Measurements from ENCODE around the gene CHPF2. TPM values are rescaled to one million over a fixed set of nuclear protein-coding genes. Genes with fewer than 3 reads are reported as not detected.

CHPF2 gene
- total RNA-seq, 1 experiment from 2014 or later = 26.5 TPM

DNA sequence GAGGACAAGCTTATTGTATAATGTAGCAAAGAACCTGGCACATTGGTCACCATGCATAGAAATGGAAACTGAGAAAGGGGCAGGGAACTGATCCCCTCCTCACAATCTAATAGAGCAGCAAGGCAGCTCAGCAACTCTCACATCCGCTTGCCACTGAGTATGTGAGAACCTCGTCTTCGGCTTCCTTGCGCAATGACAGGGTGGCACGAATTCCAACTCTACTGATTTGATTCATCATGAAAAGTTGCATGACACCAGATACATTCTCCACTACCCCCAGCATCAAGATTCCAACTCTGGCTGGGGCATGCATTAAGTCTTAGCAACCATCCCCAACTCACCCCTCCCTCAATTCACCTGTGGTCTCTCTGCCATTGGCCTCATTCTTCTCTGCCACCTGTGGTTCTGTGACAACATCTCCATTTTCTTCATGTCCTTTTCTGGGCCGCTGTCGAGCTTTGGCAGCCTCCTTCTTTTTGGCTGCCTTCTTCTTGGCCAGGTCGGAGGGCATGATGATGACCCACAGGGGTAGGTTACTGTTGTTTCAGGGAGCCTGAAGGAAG, 6.3 kb upstream of the CHPF2 start:
- H3K36me3 ChIP-seq = peaks cover 16% of the 10 kb centered on the region

DNA sequence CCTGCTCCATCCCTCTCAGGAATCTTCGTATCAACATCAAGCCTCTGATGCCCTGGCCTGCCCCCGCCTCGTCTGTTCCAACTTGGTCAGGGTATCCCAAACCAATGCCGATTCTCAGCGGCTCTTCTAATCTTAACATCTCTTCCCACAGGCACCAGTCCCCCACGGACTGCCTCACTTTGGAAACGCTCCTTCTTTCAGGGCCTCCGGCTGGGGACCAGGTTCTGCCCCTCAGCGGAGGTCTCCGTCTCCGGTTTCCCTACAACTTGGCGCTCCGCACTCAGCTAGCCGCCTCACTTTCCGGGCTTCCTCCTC, 5.8 kb upstream of the CHPF2 start:
- H3K36me3 ChIP-seq = peaks cover 16% of the 10 kb centered on the region
- no peak for DNase-seq
- no peaks in the 10 kb centered on the region for H3K27me3 ChIP-seq
- H3K9me3 ChIP-seq = no peaks in the 10 kb centered on the region
- peak overlapping the region; percentile 74 for H3K4me3 ChIP-seq

More for the DNA sequence above, 6.3 kb upstream of the CHPF2 start:
- DNase-seq = no peak
- no peaks in the 10 kb centered on the region for H3K27me3 ChIP-seq
- H3K4me3 ChIP-seq = peak overlapping the region; percentile 74
- H3K9me3 ChIP-seq = no peaks in the 10 kb centered on the region

DNA sequence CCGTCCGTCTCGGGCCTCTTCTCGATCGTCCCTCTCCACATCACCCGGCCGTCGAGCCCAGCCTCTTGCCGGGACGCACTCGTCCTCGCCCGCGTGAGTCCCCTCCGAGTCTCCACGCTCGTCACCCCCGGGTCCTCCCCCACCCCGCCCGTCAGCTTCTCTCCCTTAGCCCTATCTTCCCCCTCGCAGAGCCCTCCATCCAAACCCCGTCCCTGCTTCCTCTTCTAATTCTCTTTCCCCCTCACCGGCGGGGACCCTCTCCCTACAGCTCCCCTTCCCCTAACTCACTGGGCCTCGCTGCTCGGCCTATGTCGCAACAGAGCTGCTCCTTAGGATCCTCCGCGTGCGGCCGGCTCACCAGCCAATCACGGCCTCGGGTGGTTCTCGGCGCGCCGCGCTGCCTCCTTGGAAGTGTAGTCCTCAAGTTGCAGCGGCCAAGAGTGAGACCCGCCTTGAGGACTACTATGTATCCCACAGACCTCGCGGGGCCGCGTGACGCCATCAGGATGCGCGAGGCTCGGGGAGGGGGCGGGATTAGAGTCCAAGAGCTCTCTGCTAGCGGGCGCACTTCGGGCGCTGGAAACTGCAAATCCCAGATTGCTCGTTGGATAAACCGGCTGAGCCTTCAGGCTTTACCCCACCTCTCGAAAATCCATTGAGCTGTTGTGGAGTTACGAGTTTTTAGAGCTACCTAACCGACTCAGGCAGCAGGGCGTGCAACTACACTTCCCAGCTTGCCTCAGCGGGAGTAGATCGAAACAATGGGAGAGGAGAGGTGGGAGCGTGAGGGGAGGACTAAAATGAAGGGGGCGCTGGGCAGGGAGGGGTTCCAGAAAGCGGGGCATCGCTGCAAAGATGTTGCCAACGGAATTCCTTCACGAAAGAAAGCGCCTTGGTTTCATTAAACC, 5.2 kb upstream of the CHPF2 start, which contains the start of gene ABCF2:
ABCF2 (minus strand) TSS at position 331 of the 908 bp plus-strand sequence. CDS start 747 bp downstream, outside the sequence.
- Histone ChIP-seq H3K9me3 (no peaks in the 10 kb centered on the region), H3K27me3 (no peaks in the 10 kb centered on the region), H3K36me3 (peaks cover 16% of the 10 kb centered on the region), H3K4me3 (peak within 1 kb of the TSS; percentile 74)
- DNase-seq = peak; percentile 97

DNA sequence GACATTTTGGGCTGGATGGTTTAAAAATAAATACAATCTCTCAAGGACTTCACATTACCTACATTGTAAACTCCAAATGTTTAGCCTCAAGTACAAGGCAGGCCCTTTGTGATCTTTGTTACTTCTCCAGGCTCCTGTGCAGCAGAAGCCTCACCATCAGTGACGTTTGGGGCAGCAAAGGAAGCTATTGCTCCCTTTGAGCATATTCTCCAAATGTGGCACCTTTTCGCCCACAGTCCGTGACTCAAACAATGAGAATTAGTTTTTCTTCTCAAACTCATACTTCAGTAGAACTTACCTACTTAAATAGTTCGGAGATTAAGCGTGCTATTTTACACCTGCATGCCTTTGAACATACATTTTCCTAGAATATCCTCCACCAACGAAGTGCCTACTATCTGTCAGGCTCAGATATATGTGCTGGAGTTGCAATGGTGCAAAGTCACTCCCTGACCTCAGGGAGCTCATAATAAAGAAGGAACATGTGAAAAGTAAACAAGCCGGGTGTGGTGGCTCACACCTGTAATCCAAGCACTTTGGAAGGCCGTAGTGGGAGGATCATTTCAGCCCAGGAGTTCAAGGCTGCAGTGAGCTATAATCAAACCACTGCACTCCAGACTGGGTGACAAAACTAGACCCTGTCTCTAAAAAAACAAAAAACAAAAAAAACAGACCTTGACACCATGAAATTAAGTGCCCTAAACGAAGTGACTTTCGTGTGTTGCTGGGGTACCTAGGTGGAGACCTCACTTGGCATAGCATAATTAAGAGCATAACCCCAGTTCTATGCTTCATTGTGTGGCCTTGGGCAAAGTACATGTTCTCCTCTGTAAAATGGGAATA, 4.0 kb upstream of the CHPF2 start:
- Histone ChIP-seq H3K27me3 (no peaks in the 10 kb centered on the region), H3K36me3 (peaks cover 11% of the 10 kb centered on the region), H3K4me3 (peak overlapping the region; percentile 74), H3K9me3 (no peaks in the 10 kb centered on the region)
- no peak for DNase-seq

GRCh38 chr7:151229249-151229648, 3.0 kb upstream of the CHPF2 start:
- H3K4me3 ChIP-seq = no peak overlapping the region
- H3K27me3 ChIP-seq = no peaks in the 10 kb centered on the region
- H3K36me3 ChIP-seq = peaks cover 10% of the 10 kb centered on the region
- no peaks in the 10 kb centered on the region for H3K9me3 ChIP-seq
- DNase-seq = no peak

- H3K4me3 ChIP-seq = no peak overlapping the region
- no peak for DNase-seq
Observed at GRCh38 chr7:151231080-151231479, 1.2 kb upstream of the CHPF2 start.

GRCh38 chr7:151232917-151233701, 826 bp downstream of the CHPF2 start:
- Histone ChIP-seq H3K27me3 (no peaks in the 10 kb centered on the region), H3K9me3 (no peaks in the 10 kb centered on the region), H3K4me3 (peak overlapping the region; percentile 85), H3K36me3 (peaks cover 7% of the 10 kb centered on the region)
- DNase-seq = peak; percentile 75

More at GRCh38 chr7:151231080-151231479, 1.2 kb upstream of the CHPF2 start:
- Histone ChIP-seq H3K36me3 (peaks cover under 1% of the 10 kb centered on the region), H3K27me3 (no peaks in the 10 kb centered on the region), H3K9me3 (no peaks in the 10 kb centered on the region)

DNA sequence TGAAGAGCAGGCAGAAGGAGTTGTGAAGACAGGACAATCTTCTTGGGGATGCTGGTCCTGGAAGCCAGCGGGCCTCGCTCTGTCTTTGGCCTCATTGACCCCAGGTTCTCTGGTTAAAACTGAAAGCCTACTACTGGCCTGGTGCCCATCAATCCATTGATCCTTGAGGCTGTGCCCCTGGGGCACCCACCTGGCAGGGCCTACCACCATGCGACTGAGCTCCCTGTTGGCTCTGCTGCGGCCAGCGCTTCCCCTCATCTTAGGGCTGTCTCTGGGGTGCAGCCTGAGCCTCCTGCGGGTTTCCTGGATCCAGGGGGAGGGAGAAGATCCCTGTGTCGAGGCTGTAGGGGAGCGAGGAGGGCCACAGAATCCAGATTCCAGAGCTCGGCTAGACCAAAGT, 1.5 kb downstream of the CHPF2 start:
- Histone ChIP-seq H3K4me3 (peak overlapping the region; percentile 85), H3K27me3 (no peaks in the 10 kb centered on the region), H3K9me3 (no peaks in the 10 kb centered on the region), H3K36me3 (peaks cover 7% of the 10 kb centered on the region)
- DNase-seq = no peak

- no peak for DNase-seq
- H3K4me3 ChIP-seq = no peak overlapping the region
- H3K9me3 ChIP-seq = no peaks in the 10 kb centered on the region
- H3K27me3 ChIP-seq = no peaks in the 10 kb centered on the region
- H3K36me3 ChIP-seq = peaks cover 7% of the 10 kb centered on the region
Observed at GRCh38 chr7:151235091-151235787, 3.0 kb downstream of the CHPF2 start.

- Histone ChIP-seq H3K4me3 (no peak overlapping the region), H3K36me3 (peaks cover 7% of the 10 kb centered on the region), H3K27me3 (no peaks in the 10 kb centered on the region), H3K9me3 (no peaks in the 10 kb centered on the region)
- DNase-seq = no peak
Observed at GRCh38 chr7:151236406-151236805, 4.1 kb downstream of the CHPF2 start.

DNA sequence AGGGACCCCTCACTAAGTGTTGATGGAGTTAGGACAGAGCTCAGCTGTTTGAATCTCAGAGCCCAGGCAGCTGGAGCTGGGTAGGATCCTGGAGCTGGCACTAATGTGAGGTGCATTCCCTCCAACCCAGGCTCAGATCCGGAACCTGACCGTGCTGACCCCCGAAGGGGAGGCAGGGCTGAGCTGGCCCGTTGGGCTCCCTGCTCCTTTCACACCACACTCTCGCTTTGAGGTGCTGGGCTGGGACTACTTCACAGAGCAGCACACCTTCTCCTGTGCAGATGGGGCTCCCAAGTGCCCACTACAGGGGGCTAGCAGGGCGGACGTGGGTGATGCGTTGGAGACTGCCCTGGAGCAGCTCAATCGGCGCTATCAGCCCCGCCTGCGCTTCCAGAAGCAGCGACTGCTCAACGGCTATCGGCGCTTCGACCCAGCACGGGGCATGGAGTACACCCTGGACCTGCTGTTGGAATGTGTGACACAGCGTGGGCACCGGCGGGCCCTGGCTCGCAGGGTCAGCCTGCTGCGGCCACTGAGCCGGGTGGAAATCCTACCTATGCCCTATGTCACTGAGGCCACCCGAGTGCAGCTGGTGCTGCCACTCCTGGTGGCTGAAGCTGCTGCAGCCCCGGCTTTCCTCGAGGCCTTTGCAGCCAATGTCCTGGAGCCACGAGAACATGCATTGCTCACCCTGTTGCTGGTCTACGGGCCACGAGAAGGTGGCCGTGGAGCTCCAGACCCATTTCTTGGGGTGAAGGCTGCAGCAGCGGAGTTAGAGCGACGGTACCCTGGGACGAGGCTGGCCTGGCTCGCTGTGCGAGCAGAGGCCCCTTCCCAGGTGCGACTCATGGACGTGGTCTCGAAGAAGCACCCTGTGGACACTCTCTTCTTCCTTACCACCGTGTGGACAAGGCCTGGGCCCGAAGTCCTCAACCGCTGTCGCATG, 5.2 kb downstream of the CHPF2 start:
- no peak for DNase-seq
- H3K36me3 ChIP-seq = peaks cover 7% of the 10 kb centered on the region
- H3K4me3 ChIP-seq = no peak overlapping the region
- no peaks in the 10 kb centered on the region for H3K27me3 ChIP-seq
- no peaks in the 10 kb centered on the region for H3K9me3 ChIP-seq

GRCh38 chr7:151238190-151238810, 6.0 kb downstream of the CHPF2 start:
- Histone ChIP-seq H3K36me3 (peaks cover 7% of the 10 kb centered on the region), H3K4me3 (no peak overlapping the region), H3K9me3 (no peaks in the 10 kb centered on the region), H3K27me3 (no peaks in the 10 kb centered on the region)
- no peak for DNase-seq

DNA sequence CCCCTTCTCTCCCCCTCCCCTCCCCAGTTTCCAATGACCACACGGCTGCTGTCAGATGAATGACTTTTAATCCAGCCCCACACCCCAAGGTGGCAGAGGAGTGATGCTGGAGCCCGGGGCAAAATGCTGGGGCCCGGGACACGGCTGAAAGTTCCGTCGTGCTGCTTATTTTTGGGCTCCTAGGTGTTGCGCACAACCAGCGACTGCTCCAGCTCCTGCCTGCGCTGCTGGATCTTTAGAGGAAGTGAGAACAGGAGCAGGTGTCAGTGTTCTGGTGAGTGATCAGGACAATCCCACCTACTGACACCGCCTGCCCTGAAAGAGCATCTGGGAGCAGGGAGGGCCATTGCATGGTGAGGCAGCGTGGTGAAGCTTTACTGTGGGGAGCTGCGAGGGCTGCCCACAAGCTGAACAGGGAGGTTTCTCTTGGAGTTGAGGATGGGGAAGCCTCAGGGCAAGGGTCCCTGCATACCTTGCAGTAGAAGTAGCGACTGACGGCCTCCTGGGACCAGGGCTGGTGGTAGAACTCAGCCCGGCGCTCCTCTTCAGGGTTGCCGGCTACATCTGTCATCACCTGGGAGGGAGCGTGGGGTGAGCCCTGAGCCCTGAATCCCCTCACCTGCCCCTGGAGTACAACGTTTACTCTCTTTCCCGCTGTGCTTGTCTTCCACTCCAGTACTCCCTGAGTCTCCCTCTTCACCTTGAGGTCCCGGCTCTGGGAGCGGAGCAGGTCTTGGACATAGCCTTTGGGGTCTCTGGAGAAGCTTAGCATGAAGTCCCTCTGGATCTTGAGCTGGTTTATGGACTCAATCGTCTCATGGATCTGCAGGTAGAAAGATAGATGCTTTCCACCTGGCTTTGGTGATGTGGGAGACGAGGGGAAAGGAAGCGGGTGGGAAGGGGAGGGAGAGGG, 6.9 kb downstream of the CHPF2 start:
- H3K36me3 ChIP-seq = peaks cover 7% of the 10 kb centered on the region
- H3K9me3 ChIP-seq = no peaks in the 10 kb centered on the region
- H3K27me3 ChIP-seq = no peaks in the 10 kb centered on the region
- H3K4me3 ChIP-seq = no peak overlapping the region
- no peak for DNase-seq

Measured in MG63 (cell line).